Measurements from ENCODE around the gene C14orf39.
"Not testable (repeated sequence)": the region's sequence is repeated elsewhere in the genome, so short reads cannot be mapped to it uniquely, and the experiment has no call there.

C14orf39 gene

DNA sequence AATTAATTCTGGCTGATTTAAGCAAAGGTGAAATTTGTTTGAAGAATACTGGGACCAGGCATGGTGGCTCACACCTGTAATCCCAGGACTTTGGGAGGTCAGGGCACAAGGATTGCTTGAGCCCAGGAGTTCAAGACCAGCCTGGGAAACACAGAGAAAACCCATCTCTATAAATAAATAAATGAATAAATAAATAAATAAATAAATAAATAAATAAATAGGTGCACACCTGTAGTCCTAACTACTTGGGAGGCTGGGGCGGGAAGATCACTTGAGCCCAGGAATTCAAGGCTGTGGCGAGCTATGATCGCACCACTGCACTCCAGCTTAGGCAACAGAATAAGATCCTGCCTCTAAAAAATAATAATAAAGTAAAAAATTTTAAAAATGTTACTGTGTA, 4.4 kb upstream of the C14orf39 start:
- no peak for DNase-seq (ENCODE audit: low read depth in 2 of 2)

DNA sequence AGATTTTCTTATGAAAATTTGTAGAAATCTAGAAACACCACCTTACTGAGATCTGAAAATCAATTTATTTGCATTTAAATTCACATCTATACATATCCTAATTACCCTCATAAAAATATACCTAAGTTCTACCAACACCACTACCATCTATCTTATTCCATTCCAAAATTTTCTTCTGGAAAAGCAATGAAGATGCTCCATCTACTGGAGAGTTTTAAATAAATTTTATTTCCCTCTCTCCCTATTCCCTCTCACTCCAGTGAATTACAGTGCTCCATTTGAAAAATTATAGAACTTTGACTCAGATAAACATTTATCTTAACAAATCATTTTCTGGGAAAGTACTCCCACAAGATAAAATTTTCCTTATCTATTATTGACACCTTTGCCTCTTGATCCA, 2.3 kb upstream of the C14orf39 start:
- DNase-seq (ENCODE audit: low read depth in 2 of 2): no peak

DNA sequence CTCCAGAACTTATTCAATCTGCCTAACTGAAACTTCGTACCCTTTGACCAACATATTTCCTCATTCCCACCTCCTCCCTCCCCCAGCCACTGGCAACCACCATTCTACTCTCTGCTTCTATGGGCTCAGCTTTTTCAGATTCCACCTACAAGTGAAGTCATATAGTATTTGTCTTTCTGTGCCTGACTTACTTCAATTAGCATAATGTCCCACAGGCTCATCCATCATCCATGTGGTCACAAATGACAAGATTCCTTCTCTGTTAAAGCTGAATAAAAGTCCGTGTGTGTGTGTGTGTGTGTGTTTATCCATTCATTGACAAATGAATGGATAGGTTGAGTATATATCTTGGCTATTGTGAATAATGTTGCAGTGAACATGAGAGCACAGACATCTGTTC, 1.3 kb upstream of the C14orf39 start:
- DNase-seq (ENCODE audit: low read depth in 2 of 2): no peak

DNA sequence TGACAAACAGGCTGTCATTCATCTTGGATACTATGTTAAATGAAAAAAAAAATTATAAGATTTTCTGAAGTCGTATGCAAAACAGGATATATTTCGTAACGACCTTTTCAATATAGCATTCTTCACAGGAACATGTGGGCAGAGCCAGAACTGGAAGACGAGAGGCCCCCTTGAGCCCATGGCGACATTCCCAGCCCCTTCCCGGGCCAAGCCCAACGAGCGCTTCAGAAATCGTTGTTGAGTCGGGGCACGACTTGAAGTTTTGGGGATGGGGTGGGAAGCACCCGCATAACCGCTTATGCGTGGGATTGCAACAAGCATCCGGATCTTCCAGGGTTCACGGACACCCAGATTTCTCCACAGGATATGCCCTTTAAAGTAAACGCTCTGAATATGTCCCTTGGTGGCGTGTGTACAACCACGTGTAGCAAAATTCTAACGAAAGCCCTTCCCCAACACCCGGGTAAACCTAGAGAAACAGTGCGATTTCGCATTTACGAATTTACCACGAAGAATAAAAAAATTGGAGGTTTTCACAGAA, 736 bp downstream of the C14orf39 start:
- DNase-seq (ENCODE audit: low read depth in 2 of 2): no peak

DNA sequence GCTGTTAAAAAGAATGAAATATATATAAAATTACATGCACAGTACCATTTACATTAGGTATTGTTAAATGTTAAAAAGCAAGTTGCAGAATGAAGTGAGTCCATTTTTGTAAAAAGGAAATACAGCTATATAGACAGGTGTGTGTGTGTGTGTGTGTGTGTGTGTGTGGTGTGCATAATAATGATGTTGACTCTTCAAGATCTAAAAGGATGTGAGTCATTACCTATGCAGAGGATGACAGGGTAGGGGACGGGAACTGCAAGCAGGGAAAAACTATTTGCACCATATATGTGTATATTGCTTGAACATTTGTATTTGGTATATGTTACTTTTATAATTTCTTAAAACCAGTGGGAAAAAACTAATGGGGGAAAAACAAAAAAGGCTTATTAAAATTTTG, 3.1 kb downstream of the C14orf39 start:
- DNase-seq (ENCODE audit: low read depth in 2 of 2): no peak

DNA sequence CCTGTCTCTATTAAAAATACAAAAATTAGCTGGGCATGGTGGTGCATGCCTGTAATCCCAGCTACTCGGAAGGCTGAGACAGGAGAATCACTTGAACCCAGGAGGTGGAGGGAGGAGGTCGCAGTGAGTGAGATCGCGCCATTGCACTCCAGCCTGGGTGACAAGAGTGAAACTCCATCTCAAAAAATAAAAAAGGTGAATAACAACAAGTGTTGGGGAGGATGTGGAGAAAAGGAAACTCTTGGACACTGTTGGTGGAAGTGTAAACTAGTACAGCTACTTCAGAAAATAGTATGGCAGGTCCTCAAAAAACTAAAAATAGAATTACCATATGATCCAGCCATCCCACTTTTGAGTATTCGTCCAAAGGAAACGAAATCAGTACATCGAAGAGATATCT, 5.6 kb downstream of the C14orf39 start:
- DNase-seq (ENCODE audit: low read depth in 2 of 2): not testable (repeated sequence)

DNA sequence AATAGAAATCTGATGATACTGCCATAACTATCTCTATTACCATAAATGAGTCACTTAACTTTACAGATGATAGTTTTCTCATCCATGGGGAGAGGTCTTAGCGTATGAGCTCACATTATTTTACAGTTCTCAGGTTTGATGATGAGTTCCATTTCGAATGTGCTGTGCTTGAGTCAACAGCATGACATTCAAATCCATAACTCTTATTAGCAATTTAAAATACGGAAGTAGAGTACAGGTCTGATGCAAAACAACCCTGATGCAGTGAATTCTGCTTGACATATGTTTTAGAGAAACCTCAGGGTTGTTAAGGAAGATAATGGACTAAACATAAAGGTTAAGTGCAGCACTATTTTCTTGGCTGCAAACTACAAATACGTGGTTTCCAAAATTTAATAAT, 30.0 kb downstream of the C14orf39 start:
- DNase-seq (ENCODE audit: low read depth in 2 of 2): no peak

DNA sequence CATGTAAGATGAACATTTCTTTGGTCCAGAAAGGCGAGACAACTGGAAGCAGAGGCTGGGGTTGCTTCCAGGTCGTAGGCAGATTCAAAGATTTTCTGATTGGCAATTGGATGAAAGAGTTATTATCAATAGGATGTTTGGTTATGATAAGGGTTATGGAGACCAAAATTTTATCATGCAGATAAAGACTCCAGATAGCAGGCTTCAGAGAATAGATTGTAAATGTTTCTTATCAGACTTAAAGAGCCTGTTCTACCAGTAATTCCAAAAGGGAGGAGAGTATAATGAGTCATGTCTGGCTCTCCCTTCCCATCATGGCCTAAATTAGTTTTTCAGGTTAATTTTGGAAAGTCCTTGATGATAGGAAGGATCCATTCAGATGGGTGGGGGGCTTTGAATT, 55.6 kb downstream of the C14orf39 start:
- no peak for DNase-seq (ENCODE audit: low read depth in 2 of 2)

DNA sequence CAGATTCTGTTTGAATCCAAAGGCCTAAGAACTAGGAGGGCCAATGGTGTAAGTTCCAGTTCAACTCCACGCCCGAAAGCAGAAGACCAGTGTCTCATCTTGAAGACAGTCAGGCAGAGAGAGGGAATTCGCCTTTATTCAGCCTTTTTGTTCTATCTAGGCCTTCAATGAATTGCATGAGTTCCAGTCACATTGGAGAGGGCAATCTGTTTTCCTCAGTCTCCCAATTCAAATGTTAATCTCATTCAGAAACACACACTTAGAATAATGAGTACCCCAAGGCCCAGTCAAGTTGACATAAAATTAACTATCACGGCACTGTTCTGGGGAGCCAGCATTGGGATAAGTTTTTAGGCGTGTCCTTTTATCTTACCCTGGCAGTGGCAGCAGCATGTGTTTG, 65.8 kb downstream of the C14orf39 start:
- no peak for DNase-seq (ENCODE audit: low read depth in 2 of 2)

DNA sequence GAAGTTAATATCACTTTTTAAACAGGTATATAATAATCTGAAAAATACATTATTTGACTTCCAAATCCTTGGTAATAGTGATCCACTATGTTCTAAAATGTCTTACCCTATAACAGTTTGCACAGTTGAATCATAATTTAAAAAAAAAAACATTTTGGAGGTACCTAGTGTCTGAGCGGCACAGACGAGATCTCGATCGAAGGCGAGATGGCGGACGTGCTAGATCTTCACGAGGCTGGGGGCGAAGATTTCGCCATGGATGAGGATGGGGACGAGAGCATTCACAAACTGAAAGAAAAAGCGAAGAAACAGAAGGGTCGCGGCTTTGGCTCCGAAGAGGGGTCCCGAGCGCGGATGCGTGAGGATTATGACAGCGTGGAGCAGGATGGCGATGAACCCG, 88.3 kb downstream of the C14orf39 start:
- DNase-seq (ENCODE audit: low read depth in 2 of 2): not testable (repeated sequence)

DNA sequence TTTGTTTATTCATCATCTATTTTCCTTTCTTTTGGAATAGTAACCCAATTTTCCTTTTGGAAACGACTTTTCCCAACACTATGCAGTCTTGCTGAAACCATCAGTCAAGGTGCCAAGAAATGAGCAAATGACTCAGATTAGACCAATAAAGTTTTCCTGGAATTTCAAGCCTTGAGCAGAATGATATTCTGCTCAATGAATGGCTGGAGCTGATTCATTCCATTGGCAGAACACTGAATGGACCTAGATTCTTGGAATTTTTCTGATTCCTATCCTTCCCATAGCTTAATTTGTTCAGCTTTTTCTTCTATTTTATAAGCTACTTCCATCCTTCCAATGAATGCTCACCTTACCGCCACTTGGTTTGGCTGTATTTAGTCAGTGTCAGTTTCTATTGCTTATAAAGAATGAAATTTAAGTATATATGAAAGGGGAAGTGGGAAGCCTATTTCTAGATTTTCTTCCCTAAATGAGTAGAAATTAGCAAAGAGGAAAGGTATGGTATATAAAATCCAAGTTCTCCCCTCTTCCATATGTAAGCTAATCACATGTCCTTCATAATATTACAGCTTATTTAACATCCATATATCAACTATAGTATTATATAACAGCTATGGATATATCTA, 89.0 kb downstream of the C14orf39 start:
- DNase-seq (ENCODE audit: low read depth in 2 of 2): no peak

Measured in fibroblast of skin of left quadriceps (primary cell).